ENCODE measurements around the gene EME1. TPM values are rescaled to one million over a fixed set of nuclear protein-coding genes. Genes with fewer than 3 reads are reported as not detected.

EME1 gene
- total and polyA plus RNA-seq, 2 of the 8 experiments (the other 6 are each of a cell fraction or from before 2014, with no cell fraction given), result 13.9 to 16.3 TPM

GRCh38 chr17:50346313-50347116 is 26.5 kb upstream of the EME1 start:
- 2% methylated on average over 25 of the region's 57 CpGs; no CpG with 5 or more reads in 1 of the 2 experiments for WGBS, 2 experiments (ENCODE audit: extremely low coverage in 1 of 2, insufficient coverage in 1 of 2, insufficient read length in 1 of 2, insufficient replicate concordance in 2 of 2, low coverage in 1 of 2, low lambda C conversion rate in 2 of 2, missing lambda C conversion rate in 1 of 2)
- no peaks in the 10 kb centered on the region for H3K36me3 ChIP-seq (ENCODE audit: control insufficient read depth in 2 of 4, insufficient read depth in 4 of 4, low read length in 3 of 4)
- H3K4me3 ChIP-seq (ENCODE audit: extremely low read depth in 1 of 4, insufficient read depth in 2 of 4, low read depth in 3 of 4, low read length in 4 of 4), result peak overlapping the region; percentile 81 to 93 (median 88)
- peak overlapping the region; percentile 91 to 95 for H3K4me2 ChIP-seq (ENCODE audit: insufficient read depth in 1 of 2, low read depth in 2 of 2, low read length in 2 of 2)
- H2BK15ac ChIP-seq (ENCODE audit: low read length), result peak overlapping the region; percentile 46; the same call in 1 of the 2 replicates
- H3K4ac ChIP-seq (replicated peaks; ENCODE audit: insufficient read length, low read depth, low read length), result peak overlapping the region; percentile 65
- peaks cover 17% of the 10 kb centered on the region for H3K23me2 ChIP-seq (ENCODE audit: low read depth, low read length)
- no peak for FAIRE-seq
- DNase-seq (ENCODE audit: low read depth in 1 of 2, low spot score in 2 of 2), result peak in 1 of 2 experiments; percentile 83
- H3K27me3 ChIP-seq (replicated peaks in 1 of 4; ENCODE audit: control insufficient read depth in 3 of 4, extremely low read depth in 1 of 4, insufficient read depth in 3 of 4, low read length in 3 of 4), result peaks cover 0 to 9% (median 5%) of the 10 kb centered on the region in 4 experiments; a peak in 4 of 7 replicates
- H4K20me1 ChIP-seq (replicated peaks in 1 of 2; ENCODE audit: control insufficient read depth in 1 of 2, insufficient read depth in 2 of 2, low read length in 2 of 2), result peaks cover 2 to 19% of the 10 kb centered on the region in 2 experiments
- H3K27ac ChIP-seq (ENCODE audit: low read depth, low read length), result peak overlapping the region; percentile 80; the same call in 1 of the 2 replicates
- peaks cover 15% of the 10 kb centered on the region for H3K79me1 ChIP-seq (ENCODE audit: low read depth, low read length)
- ChIA-PET POLR2A (ENCODE audit: partially characterized antibody) (interaction anchor here (0.6 to 12.4 kb wide), 12 partner anchors 9 to 1419 kb away, joined by 3 to 135 read pairs (median 3); partner anchors contain the start of gene LRRC59), CTCF (ENCODE audit: partially characterized antibody) (interaction anchor here (0.5 to 4.0 kb wide), 8 partner anchors 13 to 252 kb away, joined by 3 to 58 read pairs (median 4); partner anchors contain the start of gene LRRC59)
- no peak overlapping the region for H2BK120ac ChIP-seq (replicated peaks; ENCODE audit: low read depth, low read length)
- no peak overlapping the region for H2BK12ac ChIP-seq (ENCODE audit: low read depth, low read length)
- H4K8ac ChIP-seq (ENCODE audit: extremely low read depth, insufficient read depth, low read length), result peak overlapping the region; percentile 90
- H3K56ac ChIP-seq (replicated peaks; ENCODE audit: insufficient read length, low read depth, low read length), result peak overlapping the region; percentile 79
- no peak overlapping the region for H2AFZ ChIP-seq (ENCODE audit: low read length)
- no peak overlapping the region for H3K23ac ChIP-seq (ENCODE audit: insufficient read length)
- peak overlapping the region; percentile 65 for H4K91ac ChIP-seq (replicated peaks; ENCODE audit: insufficient read length, low read length)
- H3K9ac ChIP-seq (replicated peaks in 1 of 4; ENCODE audit: extremely low read depth in 1 of 4, low read depth in 3 of 4, low read length in 3 of 4), result peak overlapping the region; percentile 66 to 83 (median 70)
- H3K4me1 ChIP-seq (replicated peaks in 1 of 4; ENCODE audit: control insufficient read depth in 3 of 4, insufficient read depth in 4 of 4, low read length in 3 of 4), result peaks cover 4 to 17% (median 11%) of the 10 kb centered on the region in 4 experiments
- H3K79me2 ChIP-seq (ENCODE audit: control insufficient read depth in 1 of 2, insufficient read depth in 2 of 2, low read length in 2 of 2), result peaks cover 0 to 25% of the 10 kb centered on the region in 2 experiments; a peak in 2 of 4 replicates
- H3K9me3 ChIP-seq (ENCODE audit: insufficient read depth in 2 of 2, low read depth in 1 of 2, low read length in 1 of 2), result no peaks in the 10 kb centered on the region
- peak overlapping the region; percentile 44 for H3K18ac ChIP-seq (ENCODE audit: extremely low read depth, low read length)
- H2BK20ac ChIP-seq (ENCODE audit: low read length), result no peak overlapping the region
- peak overlapping the region; percentile 92 for H4K5ac ChIP-seq (ENCODE audit: insufficient read length, low read depth, low read length)
- no peak overlapping the region; the same call in 1 of the 2 replicates for H2AK5ac ChIP-seq (ENCODE audit: low read depth, low read length)
- peak overlapping the region; percentile 90; the same call in 1 of the 2 replicates for H2BK5ac ChIP-seq (ENCODE audit: low read depth, low read length)
- H3K14ac ChIP-seq (ENCODE audit: insufficient read length), result no peak overlapping the region
- TF ChIP-seq BACH1 (IDR thresholded peaks at IDR 0.05; ENCODE audit: low read length) (no peak), EZH2 (IDR thresholded peaks at IDR 0.05; ENCODE audit: low read depth, low read length, severe bottlenecking) (no peak), TAF1 (IDR thresholded peaks at IDR 0.05; ENCODE audit: low read depth, low read length) (no peak), PHF8 (conservative IDR thresholded peaks at IDR 0.05; ENCODE audit: low read depth, low read length) (peak; percentile 54), RBBP5 (IDR thresholded peaks at IDR 0.05; ENCODE audit: borderline replicate concordance, low read depth, low read length) (0 out of 2 replicates have a peak, but pooled peaks have one; percentile 34), E2F6 (IDR thresholded peaks at IDR 0.05) (no peak), CBX5 (IDR thresholded peaks at IDR 0.05; ENCODE audit: low read depth, low read length) (no peak)

All from H1 (cell line).